ENCODE results near the gene KIAA0753. TPM values are rescaled to one million over a fixed set of nuclear protein-coding genes. Genes with fewer than 3 reads are reported as not detected.

KIAA0753 gene
- total RNA-seq, 4 donors from 2014 or later, result 20.8 to 46.7 (median 25.6) TPM

- intact Hi-C loops (cut with DNase I), result no loop called here
- DNase-seq, result no peak
- Histone ChIP-seq H3K27me3 (no peaks in the 10 kb centered on the region), H3K27ac (no peak overlapping the region), H3K36me3 (no peaks in the 10 kb centered on the region), H3K4me1 (no peaks in the 10 kb centered on the region), H3K9me3 (no peaks in the 10 kb centered on the region), H3K4me3 (replicated peaks in 1 of 3) (no peak overlapping the region)
- no peak for TF ChIP-seq POLR2A (IDR thresholded peaks at IDR 0.05)
- no peak for TF ChIP-seq CTCF (IDR thresholded peaks at IDR 0.05)
- WGBS, 2 donors, result 93 to 95% methylated on average over 11 to 13 of the region's 13 CpGs
These were observed 34.1 kb upstream of the KIAA0753 start for GRCh38 chr17:6674586-6674985.

DNA sequence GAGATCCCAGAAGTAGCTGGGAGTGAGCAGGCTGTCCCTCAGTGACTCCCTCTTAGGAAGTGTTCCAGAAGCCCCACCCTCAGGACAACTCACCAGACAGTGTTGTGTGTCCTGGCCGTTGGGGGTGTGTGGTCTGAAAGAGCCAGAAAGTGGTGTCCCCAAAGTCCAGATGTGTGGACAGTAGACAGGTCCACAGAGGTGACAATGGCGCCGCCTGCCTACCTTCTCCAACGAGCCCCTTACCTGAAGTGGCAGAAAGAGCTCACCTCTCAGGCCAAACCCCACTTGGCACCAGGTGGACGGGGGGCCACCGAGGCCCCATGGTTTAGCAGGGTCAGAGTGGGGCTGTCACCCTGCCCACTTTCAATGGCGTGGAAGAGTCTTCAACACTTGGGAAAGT lies 30.9 kb upstream of the KIAA0753 start:
- no peaks in the 10 kb centered on the region for H3K36me3 ChIP-seq
- intact Hi-C loops (cut with DNase I), result no loop called here
- no peak overlapping the region for H3K4me3 ChIP-seq (replicated peaks in 1 of 3)
- 77 to 81% methylated on average over 4 to 7 of the region's 7 CpGs for WGBS, 2 donors
- DNase-seq, result no peak
- H3K27me3 ChIP-seq, result no peaks in the 10 kb centered on the region
- H3K4me1 ChIP-seq, result no peaks in the 10 kb centered on the region
- no peak for TF ChIP-seq CTCF (IDR thresholded peaks at IDR 0.05)
- no peaks in the 10 kb centered on the region for H3K9me3 ChIP-seq
- no peak overlapping the region for H3K27ac ChIP-seq

DNA sequence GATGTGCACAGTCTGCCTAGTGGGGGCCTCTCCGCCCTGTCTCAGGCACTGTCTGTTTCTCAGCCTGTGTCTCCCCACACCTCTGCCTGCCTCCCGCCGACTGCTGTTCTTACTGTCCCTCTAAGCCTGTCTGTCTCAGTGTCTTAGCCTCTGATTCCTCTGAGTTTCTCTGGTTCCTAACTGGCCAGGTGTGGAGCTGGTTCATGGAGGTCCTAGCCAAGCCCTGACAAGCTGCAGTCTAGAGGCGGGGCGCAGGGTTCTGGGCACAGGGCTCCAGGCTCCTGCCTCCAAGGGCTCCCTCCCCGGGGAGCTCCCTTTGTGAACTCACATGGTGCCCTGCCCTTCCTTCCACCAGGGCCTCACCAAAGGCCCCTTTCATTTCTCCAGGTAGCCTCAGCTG lies 30.5 kb upstream of the KIAA0753 start:
- H3K27me3 ChIP-seq, result no peaks in the 10 kb centered on the region
- intact Hi-C loops (cut with DNase I), result no loop called here
- 83 to 86% methylated on average over 6 of the region's 6 CpGs for WGBS, 2 donors

DNA sequence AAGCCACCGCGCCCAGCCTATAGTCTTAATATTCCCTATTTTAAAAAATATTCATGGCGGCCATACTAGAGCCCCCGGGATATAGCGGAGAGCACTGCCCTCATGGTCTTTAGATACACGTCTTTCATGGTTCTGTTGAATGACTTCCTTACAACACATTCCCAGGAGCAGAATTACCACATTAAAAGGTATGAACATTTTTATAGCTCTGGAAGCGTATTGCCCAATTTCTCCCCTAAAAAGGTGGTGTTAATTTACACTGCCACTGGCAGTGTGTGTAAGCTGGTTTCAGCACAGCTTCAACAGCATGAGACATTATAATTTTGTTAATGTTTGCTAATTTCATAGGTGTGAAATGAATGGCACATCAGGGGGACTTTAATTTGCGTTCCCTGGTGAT lies 30.1 kb upstream of the KIAA0753 start:
- no peaks in the 10 kb centered on the region for H3K36me3 ChIP-seq
- no peaks in the 10 kb centered on the region for H3K27me3 ChIP-seq
- no peak overlapping the region for H3K27ac ChIP-seq
- H3K9me3 ChIP-seq, result no peaks in the 10 kb centered on the region
- no peak for DNase-seq
- H3K4me3 ChIP-seq (replicated peaks in 1 of 3), result no peak overlapping the region
- no peaks in the 10 kb centered on the region for H3K4me1 ChIP-seq
- WGBS, 2 donors, result 94 to 95% methylated on average over 8 of the region's 8 CpGs
- TF ChIP-seq CTCF (IDR thresholded peaks at IDR 0.05) (no peak), POLR2A (IDR thresholded peaks at IDR 0.05) (no peak)
- intact Hi-C loops (cut with DNase I), result no loop called here

More for the DNA sequence above, 30.5 kb upstream of the KIAA0753 start:
- DNase-seq, result no peak
- no peak overlapping the region for H3K4me3 ChIP-seq (replicated peaks in 1 of 3)
- no peaks in the 10 kb centered on the region for H3K9me3 ChIP-seq
- H3K36me3 ChIP-seq, result no peaks in the 10 kb centered on the region
- H3K4me1 ChIP-seq, result no peaks in the 10 kb centered on the region
- no peak overlapping the region for H3K27ac ChIP-seq
- no peak for TF ChIP-seq POLR2A (IDR thresholded peaks at IDR 0.05)

GRCh38 chr17:6669479-6670212 lies 29.1 kb upstream of the KIAA0753 start:
- H3K27ac ChIP-seq, result no peak overlapping the region
- intact Hi-C loops (cut with DNase I), result loop anchor here (10.0 kb wide), 1 partner anchor 175 kb away; no protein-coding TSS in a partner anchor
- H3K4me3 ChIP-seq (replicated peaks in 1 of 3), result no peak overlapping the region
- WGBS, 2 donors, result 78 to 80% methylated on average over 10 of the region's 10 CpGs
- no peak for DNase-seq
- H3K4me1 ChIP-seq, result no peaks in the 10 kb centered on the region
- no peak for TF ChIP-seq POLR2A (IDR thresholded peaks at IDR 0.05)
- no peak for TF ChIP-seq CTCF (IDR thresholded peaks at IDR 0.05)
- no peaks in the 10 kb centered on the region for H3K36me3 ChIP-seq
- H3K27me3 ChIP-seq, result no peaks in the 10 kb centered on the region
- no peaks in the 10 kb centered on the region for H3K9me3 ChIP-seq
